HT1080 (cell line): ENCODE measurements around the gene COL4A2. TPM values are rescaled to one million over a fixed set of nuclear protein-coding genes. Genes with fewer than 3 reads are reported as not detected.
"Not testable (repeated sequence)": the region's sequence is repeated elsewhere in the genome, so short reads cannot be mapped to it uniquely, and the experiment has no call there.

Source experiments
- DNase-seq: peaks from one replicate; pipeline ENCODE4 v3.0.0-alpha.2; 2015; ENCODE audit warnings: low read depth
- total RNA-seq: library from RNA; depleted of rRNA; stranded (reverse); fragments of >200 nt; shearing (Covaris generic); gene quantifications from 2 replicates; pipeline ENCODE4 v1.2.3, GENCODE V29; 2014

COL4A2 gene
- total RNA-seq, 1 experiment from 2014 or later, result 219 TPM

- peak; percentile 19 for DNase-seq
Measured at GRCh38 chr13:110524541-110525257, 217.6 kb downstream of the COL4A2 start.

DNA sequence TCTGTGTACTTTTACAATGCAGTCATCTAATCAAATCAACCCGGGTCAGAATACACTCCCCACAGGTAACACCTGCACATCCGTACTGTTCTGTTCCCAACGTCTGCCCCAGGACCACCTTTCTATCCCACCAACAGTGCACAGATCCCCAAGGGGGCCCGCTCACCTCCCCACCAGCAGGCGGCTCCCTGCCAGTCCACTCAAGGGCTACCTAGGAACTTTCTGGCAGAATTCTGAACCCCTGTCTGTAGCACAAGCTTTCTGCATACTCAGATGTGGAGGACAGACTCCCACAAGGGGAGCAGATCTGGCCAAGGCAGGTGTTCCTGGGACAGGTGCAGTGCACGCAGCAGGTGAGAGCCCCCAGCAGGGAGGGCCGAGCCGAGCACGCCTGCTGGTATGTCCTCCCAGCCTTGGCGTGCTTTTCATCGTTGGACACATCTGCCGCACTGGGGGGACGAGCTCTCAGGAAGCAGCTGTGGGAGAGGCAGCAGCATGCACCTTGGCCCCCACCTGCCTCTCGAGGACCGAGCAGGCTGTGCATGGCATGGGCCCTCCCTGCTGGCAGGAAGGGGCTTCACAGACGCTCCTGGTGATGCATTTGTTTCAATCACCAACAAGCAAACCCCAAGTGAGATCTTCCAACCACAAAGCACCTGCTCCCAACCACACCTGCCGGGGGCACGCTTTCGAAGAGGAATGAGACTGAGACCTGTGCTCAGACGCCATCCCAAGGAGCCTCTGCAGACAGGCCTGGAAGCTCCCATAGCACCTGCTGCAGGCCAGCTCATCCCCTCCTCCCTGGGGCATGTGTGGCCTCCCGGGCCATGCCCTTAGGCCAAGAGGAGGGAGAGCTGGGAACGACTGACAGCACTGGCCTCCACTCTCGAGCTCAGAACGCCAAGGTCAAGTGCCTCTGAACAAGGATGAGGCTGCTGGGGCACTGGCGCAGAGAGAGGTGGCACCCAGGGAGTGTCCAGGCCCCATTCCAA lies 218.5 kb downstream of the COL4A2 start:
- DNase-seq, result no peak

DNA sequence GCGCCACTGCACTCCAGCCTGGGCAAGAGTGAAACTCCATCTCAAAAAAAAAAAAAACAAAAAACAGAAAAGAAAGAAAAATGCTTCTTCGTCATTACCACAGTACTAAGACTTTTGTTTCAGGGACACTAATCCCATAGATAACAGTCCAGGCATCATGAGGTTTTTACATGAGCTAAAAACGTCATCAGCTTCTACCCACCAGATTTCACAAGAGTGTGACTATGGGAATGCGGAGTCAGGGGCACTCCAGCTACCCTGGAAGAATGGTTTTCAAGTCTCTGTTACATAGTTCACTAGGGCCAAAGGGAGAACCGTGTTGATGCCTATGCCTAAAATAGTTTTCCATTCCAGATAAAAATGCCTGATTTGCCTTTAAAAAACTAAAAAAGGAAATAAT lies 221.3 kb downstream of the COL4A2 start:
- DNase-seq, result peak; percentile 15

DNA sequence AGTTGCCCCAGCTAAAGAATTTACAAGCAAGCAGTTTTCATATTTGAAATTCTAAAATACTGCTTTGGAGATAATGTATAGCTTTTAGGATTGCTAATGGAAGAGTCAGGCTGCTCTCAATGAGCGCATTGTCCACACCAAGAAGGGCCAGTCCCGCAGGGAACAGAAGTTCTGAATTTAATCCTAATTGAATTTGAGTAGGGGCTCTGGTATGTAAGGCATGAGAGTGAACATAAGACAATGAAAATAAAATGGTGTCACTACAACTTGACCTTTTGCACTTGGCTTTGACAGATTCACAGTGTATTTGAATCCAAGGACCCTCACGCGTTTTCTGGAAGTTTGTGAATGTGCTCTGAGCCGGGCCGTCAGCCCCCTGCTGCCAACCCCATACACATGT lies 221.8 kb downstream of the COL4A2 start:
- no peak for DNase-seq

DNA sequence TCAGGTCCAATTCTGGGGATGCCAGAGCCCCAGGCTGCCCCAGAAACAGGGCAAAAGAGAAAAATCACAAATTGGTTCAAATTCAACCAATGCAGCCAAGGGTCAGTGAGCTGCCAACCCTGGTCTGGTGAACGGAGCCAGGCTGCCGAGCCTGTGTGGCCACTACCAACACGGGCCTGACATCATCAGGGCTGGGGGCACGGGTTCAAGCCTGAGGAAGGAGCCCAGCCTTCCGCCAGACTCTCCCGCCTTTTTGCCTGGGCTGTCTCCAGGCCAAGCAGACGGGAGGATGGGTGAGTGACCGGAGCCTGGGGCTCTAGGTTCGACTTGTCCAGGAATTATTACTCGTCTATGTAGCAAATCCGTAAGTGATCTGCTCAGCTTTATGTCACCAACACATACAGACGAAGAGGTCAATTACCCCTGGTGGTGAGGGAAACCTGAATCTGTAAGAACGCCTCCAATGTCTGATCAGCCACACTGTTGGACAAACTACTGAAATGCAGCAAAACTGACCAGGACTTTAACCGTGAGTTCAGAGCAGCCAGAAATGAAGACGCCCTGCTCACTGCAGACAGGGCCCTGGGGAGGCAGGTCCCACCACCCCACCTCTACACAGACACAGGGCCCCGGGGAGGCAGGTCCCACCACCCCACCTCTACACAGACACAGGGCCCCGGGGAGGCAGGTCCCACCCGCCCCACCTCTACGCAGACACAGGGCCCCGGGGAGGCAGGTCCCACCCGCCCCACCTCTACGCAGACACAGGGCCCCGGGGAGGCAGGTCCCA lies 222.6 kb downstream of the COL4A2 start:
- DNase-seq, result no peak

- DNase-seq, result no peak
Measured at GRCh38 chr13:110531100-110531499, 224.0 kb downstream of the COL4A2 start.

DNA sequence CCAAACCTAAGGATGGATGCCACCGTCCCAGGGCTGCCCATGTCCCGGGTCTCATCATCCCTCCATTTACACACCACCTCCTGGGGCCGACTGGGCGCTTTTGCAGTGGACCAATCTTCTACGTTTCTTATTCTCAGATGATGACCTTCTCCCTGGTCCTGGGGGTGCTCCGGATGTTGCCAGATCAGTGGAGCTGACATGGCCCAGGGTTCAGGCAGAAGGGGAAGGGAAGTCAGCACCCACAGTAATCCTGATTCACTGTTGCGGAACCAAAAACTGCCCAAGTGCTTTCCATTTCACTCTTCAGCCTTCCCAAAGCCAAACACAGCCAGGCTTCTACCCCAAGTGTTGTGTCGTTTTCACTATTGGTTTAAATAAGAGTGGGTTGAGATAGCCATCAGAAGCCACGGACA lies 224.6 kb downstream of the COL4A2 start:
- DNase-seq, result no peak

- DNase-seq, result not testable (repeated sequence)
Measured at GRCh38 chr13:110532258-110532657, 225.2 kb downstream of the COL4A2 start.

GRCh38 chr13:110533771-110534670 lies 226.9 kb downstream of the COL4A2 start:
- no peak for DNase-seq

- DNase-seq, result no peak
Measured at GRCh38 chr13:110535526-110535925, 228.4 kb downstream of the COL4A2 start.

DNA sequence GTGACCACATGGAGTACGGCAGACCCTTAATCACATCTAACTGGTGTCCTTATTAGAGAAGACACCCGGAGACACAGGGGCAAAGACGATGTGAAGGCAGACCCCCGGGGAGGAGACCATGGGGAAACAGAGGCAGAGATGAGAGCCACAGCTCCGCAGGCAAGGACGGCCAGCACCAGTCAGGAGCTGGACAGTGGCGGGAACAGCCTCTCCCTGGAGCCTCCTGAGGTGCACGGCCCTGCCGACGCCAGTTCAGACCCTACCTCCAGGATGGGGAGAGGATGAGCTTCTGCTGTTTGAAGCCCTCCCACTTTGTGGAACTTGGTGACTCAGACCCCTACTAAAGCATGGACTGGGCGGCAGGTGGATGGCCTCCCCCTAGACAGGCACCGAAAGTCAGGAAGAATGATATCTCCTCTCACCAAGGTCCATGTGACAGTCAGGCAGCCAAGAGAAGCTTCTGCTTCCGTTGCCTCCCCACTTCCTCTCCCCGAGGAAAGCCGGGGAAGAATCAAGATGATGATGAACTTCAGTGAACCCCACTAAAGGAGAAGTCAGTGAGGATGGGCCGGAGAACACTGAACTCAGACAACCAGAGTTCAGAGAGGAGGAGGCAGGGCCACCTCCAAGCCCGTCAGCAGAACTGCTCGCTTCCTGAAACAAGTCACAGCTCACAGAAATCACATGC lies 229.1 kb downstream of the COL4A2 start:
- DNase-seq, result no peak

GRCh38 chr13:110538632-110539031 lies 231.5 kb downstream of the COL4A2 start:
- no peak for DNase-seq

DNA sequence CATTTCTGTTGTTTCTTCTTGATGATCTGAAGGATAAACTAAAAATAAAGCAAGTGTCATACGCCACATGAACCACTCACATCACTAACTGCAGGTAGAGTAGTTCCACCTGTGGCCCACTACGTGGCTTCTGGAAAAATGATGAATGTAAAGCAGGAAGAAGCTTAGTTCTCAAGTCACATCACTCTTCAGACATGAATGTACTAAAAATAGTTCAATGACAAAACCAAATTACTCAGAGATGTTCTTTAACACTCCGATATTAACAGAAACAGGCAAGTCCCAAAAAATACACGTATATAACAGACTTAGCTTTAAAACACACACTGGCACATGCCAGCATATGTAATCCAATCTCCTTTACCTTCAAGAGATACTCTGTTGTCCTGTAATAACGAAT lies 232.8 kb downstream of the COL4A2 start:
- no peak for DNase-seq

- DNase-seq, result no peak
Measured at GRCh38 chr13:110540871-110541525, 233.9 kb downstream of the COL4A2 start.

- no peak for DNase-seq
Measured at GRCh38 chr13:110541526-110541920, 234.4 kb downstream of the COL4A2 start.

GRCh38 chr13:110542169-110542796 lies 235.2 kb downstream of the COL4A2 start:
- no peak for DNase-seq

DNA sequence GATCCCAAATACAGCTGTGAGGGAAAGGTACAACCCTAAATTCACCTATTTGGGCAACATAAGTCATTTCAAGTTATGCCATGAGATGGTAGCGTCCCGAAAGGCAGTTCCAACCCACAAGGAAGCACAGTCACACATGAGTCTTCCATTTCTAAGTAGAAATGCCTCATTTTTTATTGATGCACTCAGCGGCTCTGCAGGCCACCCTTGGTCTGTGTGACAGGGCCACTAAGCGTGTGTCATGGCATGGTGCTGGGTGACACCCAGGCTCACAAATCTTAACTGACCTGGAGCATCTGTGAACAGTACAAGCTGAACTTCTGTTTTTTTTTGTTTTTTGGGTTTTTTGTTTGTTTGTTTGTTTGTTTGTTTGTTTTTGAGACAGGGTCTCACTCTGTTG lies 239.3 kb downstream of the COL4A2 start:
- no peak for DNase-seq

DNA sequence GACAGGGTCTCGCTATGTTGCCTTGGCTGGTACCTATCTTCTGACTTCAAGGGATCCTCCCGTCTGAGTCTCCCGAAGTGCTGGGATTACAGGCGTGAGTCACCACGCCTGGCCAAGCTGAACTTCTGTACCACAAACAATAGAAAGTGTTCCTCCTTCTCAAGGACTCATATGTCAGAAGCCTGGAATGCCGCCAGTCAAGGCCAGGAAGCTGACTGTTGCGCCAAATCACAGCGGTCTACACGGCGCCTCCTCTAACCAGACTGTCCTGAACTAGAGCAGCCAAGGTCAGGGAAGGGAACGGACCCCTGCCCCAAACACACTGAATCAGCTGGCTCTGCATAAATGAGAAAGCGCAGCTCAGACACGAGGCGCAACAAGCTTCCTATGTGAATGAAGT lies 239.8 kb downstream of the COL4A2 start:
- peak; percentile 98 for DNase-seq
